Endodermal cell (in vitro differentiated cells): ENCODE data around the gene FBXO21. TPM values are rescaled to one million over a fixed set of nuclear protein-coding genes. Genes with fewer than 3 reads are reported as not detected.

Experiments
- DNase-seq: peaks from one replicate; pipeline ENCODE4 v3.0.0-alpha.2; 2017
- H3K27ac ChIP-seq: 2 replicates; pipeline ENCODE4 v1.5.1; 2013; ENCODE audit warnings: mild to moderate bottlenecking, low read depth, low read length, moderate library complexity
- H3K27me3 ChIP-seq: 2 replicates; pipeline ENCODE4 v1.6.1; 2013; ENCODE audit warnings: mild to moderate bottlenecking, low read length, moderate library complexity; ENCODE audit not compliant: insufficient read depth, control insufficient read depth, poor library complexity, severe bottlenecking
- H3K36me3 ChIP-seq: 2 replicates; pipeline ENCODE4 v1.7.0; 2013; ENCODE audit warnings: mild to moderate bottlenecking, low read length, moderate library complexity; ENCODE audit not compliant: control insufficient read depth, insufficient read depth
- H3K4me1 ChIP-seq: one replicate; pipeline ENCODE4 v1.7.0; 2013; ENCODE audit warnings: low read length; ENCODE audit not compliant: control insufficient read depth, insufficient read depth
- H3K4me3 ChIP-seq: 2 replicates; pipeline ENCODE4 v1.5.1; 2013; ENCODE audit warnings: mild to moderate bottlenecking, low read length, moderate library complexity
- H3K9ac ChIP-seq: 2 replicates; pipeline ENCODE4 v1.6.1; 2013; ENCODE audit warnings: mild to moderate bottlenecking, low read length, moderate library complexity; ENCODE audit not compliant: poor library complexity, severe bottlenecking; ENCODE audit errors: extremely low read depth
- H3K9me3 ChIP-seq: 2 replicates; pipeline ENCODE4 v1.6.1; 2013; ENCODE audit warnings: mild to moderate bottlenecking, low read length, moderate library complexity; ENCODE audit not compliant: control insufficient read depth
- H3K27ac Mint-ChIP-seq: 2 replicates; pipeline ENCODE4 v1.8.0; 2020; ENCODE audit warnings: mixed read lengths
- H3K27me3 Mint-ChIP-seq: 2 replicates; pipeline ENCODE4 v1.8.0; 2021; ENCODE audit warnings: mild to moderate bottlenecking, mixed read lengths; ENCODE audit not compliant: insufficient read depth
- H3K36me3 Mint-ChIP-seq: 2 replicates; pipeline ENCODE4 v1.8.0; 2020; ENCODE audit warnings: low read depth, mixed read lengths
- H3K4me1 Mint-ChIP-seq: 2 replicates; pipeline ENCODE4 v1.8.0; 2020; ENCODE audit warnings: mixed read lengths
- H3K4me3 Mint-ChIP-seq: 2 replicates; pipeline ENCODE4 v1.8.0; 2020; ENCODE audit warnings: mild to moderate bottlenecking, moderate library complexity, mixed read lengths
- H3K9me3 Mint-ChIP-seq: 2 replicates; pipeline ENCODE4 v1.8.0; 2020; ENCODE audit warnings: mild to moderate bottlenecking, mixed read lengths
- CTCF ChIP-seq: fragments of 200-600 bp; sonication (generic); conservative IDR thresholded peaks from 2 replicates; pipeline ENCODE4 v1.5.0; 2021; ENCODE audit warnings: antibody characterized with exemption, mild to moderate bottlenecking
- WGBS, 2 experiments: methylation state at CpG; one replicate each; pipeline versions ENCODE4 v1.1.5 to v1.1.7; 2013; ENCODE audit warnings: missing lambda C conversion rate in 2 of 2, mixed read lengths in 1 of 2; ENCODE audit not compliant: insufficient coverage in 1 of 2, insufficient read length in 1 of 2; 5-methylcytosine and 5-hydroxymethylcytosine counted together
- total RNA-seq, 2 donors: library from RNA; stranded (reverse); fragmentation: NEBNext Ultra II Directional in 1 of 2; extraction: Animal tissue kit (Norgen Biotek cat#: 25700) in 1 of 2; gene quantifications; 2 replicates in 1 of 2; 3 replicates in 1 of 2; pipeline ENCODE4 v1.2.1, GENCODE V29; 2021

Gene FBXO21
- total RNA-seq, 2 donors from 2014 or later: 46.5 to 54.6 TPM

GRCh38 chr12:117218149-117218548 is 27.9 kb upstream of the FBXO21 start:
- H3K27me3 Mint-ChIP-seq: peaks cover 5% of the 10 kb centered on the region
- DNase-seq: no peak
- Histone ChIP-seq H3K27me3 (no peaks in the 10 kb centered on the region), H3K36me3 (no peaks in the 10 kb centered on the region), H3K9me3 (no peaks in the 10 kb centered on the region), H3K4me3 (no peak overlapping the region), H3K4me1 (no peaks in the 10 kb centered on the region), H3K9ac (no peak overlapping the region), H3K27ac (no peak overlapping the region)
- WGBS, 2 experiments: 85 to 88% methylated on average over 4 to 7 of the region's 7 CpGs
- H3K4me3 Mint-ChIP-seq: no peak overlapping the region
- no peak overlapping the region for H3K27ac Mint-ChIP-seq
- H3K36me3 Mint-ChIP-seq: no peaks in the 10 kb centered on the region
- no peak for TF ChIP-seq CTCF
- no peaks in the 10 kb centered on the region for H3K9me3 Mint-ChIP-seq
- H3K4me1 Mint-ChIP-seq: no peaks in the 10 kb centered on the region

- H3K4me3 Mint-ChIP-seq: no peak overlapping the region
- Histone ChIP-seq H3K27ac (no peak overlapping the region), H3K27me3 (no peaks in the 10 kb centered on the region), H3K36me3 (no peaks in the 10 kb centered on the region), H3K9ac (no peak overlapping the region), H3K4me1 (no peaks in the 10 kb centered on the region), H3K4me3 (no peak overlapping the region), H3K9me3 (no peaks in the 10 kb centered on the region)
- 93% methylated on average over 5 of the region's 5 CpGs for WGBS, 2 experiments
- no peaks in the 10 kb centered on the region for H3K9me3 Mint-ChIP-seq
- H3K27me3 Mint-ChIP-seq: peaks cover 5% of the 10 kb centered on the region
- H3K4me1 Mint-ChIP-seq: no peaks in the 10 kb centered on the region
- H3K36me3 Mint-ChIP-seq: no peaks in the 10 kb centered on the region
- no peak for DNase-seq
- no peak for TF ChIP-seq CTCF
- H3K27ac Mint-ChIP-seq: no peak overlapping the region
These were observed 26.4 kb upstream of the FBXO21 start for GRCh38 chr12:117216686-117217085.

- no peaks in the 10 kb centered on the region for H3K4me1 Mint-ChIP-seq
- H3K9ac ChIP-seq: no peak overlapping the region
- H3K36me3 Mint-ChIP-seq: no peaks in the 10 kb centered on the region
- 77 to 83% methylated on average over 8 to 9 of the region's 10 CpGs for WGBS, 2 experiments
- H3K4me1 ChIP-seq: no peaks in the 10 kb centered on the region
- DNase-seq: no peak
- no peak overlapping the region for H3K27ac ChIP-seq
- no peaks in the 10 kb centered on the region for H3K9me3 ChIP-seq
- no peak for TF ChIP-seq CTCF
- H3K27me3 ChIP-seq: no peaks in the 10 kb centered on the region
- H3K4me3 ChIP-seq: no peak overlapping the region
- H3K27me3 Mint-ChIP-seq: peaks cover 5% of the 10 kb centered on the region
- no peak overlapping the region for H3K4me3 Mint-ChIP-seq
- H3K36me3 ChIP-seq: no peaks in the 10 kb centered on the region
- no peaks in the 10 kb centered on the region for H3K9me3 Mint-ChIP-seq
- H3K27ac Mint-ChIP-seq: no peak overlapping the region
These were observed 24.5 kb upstream of the FBXO21 start for GRCh38 chr12:117214797-117215196.
